GM06990 (cell line): ENCODE measurements around the gene PLAC8.

Experiments used
- DNase-seq: peaks from one replicate; pipeline ENCODE4 v3.0.0-alpha.2; 2011; ENCODE audit not compliant: insufficient read length; ENCODE audit errors: extremely low read depth
- H3K27me3 ChIP-seq: replicated peaks from 2 replicates; pipeline ENCODE4 v1.6.0; 2011; ENCODE audit warnings: low read length; ENCODE audit not compliant: control insufficient read depth, insufficient read depth
- H3K36me3 ChIP-seq: 2 replicates; pipeline ENCODE4 v1.5.1; 2011; ENCODE audit warnings: low read length; ENCODE audit not compliant: control insufficient read depth, insufficient read depth
- H3K4me3 ChIP-seq: replicated peaks from 2 replicates; pipeline ENCODE4 v1.5.1; 2011; ENCODE audit warnings: low read depth, mild to moderate bottlenecking, control low read depth, low read length
- CTCF ChIP-seq: IDR thresholded peaks from 2 replicates; pipeline ENCODE4 v1.5.1; 2011; ENCODE audit warnings: low read length, control low read depth, mild to moderate bottlenecking, inconsistent platforms; ENCODE audit not compliant: insufficient read depth, poor library complexity, severe bottlenecking

PLAC8 gene

GRCh38 chr4:83040269-83040668 is 74.3 kb downstream of the PLAC8 start:
- Histone ChIP-seq H3K36me3 (no peaks in the 10 kb centered on the region), H3K4me3 (no peak overlapping the region), H3K27me3 (no peaks in the 10 kb centered on the region)
- no peak for DNase-seq
- TF ChIP-seq CTCF = no peak
